ENCODE measurements around the gene FARP1.

- TF ChIP-seq, protein P1, sequence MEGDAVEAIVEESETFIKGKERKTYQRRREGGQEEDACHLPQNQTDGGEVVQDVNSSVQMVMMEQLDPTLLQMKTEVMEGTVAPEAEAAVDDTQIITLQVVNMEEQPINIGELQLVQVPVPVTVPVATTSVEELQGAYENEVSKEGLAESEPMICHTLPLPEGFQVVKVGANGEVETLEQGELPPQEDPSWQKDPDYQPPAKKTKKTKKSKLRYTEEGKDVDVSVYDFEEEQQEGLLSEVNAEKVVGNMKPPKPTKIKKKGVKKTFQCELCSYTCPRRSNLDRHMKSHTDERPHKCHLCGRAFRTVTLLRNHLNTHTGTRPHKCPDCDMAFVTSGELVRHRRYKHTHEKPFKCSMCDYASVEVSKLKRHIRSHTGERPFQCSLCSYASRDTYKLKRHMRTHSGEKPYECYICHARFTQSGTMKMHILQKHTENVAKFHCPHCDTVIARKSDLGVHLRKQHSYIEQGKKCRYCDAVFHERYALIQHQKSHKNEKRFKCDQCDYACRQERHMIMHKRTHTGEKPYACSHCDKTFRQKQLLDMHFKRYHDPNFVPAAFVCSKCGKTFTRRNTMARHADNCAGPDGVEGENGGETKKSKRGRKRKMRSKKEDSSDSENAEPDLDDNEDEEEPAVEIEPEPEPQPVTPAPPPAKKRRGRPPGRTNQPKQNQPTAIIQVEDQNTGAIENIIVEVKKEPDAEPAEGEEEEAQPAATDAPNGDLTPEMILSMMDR (conservative IDR thresholded peaks at IDR 0.05; ENCODE audit: low read length): no peak
- TF ChIP-seq EZH2phosphoT487 (IDR thresholded peaks at IDR 0.05; ENCODE audit: borderline replicate concordance, low read depth, low read length): no peak
Observed at GRCh38 chr13:98347756-98348155, 204.9 kb downstream of the FARP1 start.
